Testis (tissue), 3 donors: ENCODE data around the gene DOCK7. TPM values are rescaled to one million over a fixed set of nuclear protein-coding genes. Genes with fewer than 3 reads are reported as not detected.

Source experiments
- DNase-seq: peaks from one replicate; pipeline ENCODE4 v3.0.0-alpha.2; 2019
- H3K27ac ChIP-seq, 2 donors: fragments of 200-600 bp; sonication (generic); one replicate each; pipeline ENCODE4 v1.5.1; 2019
- H3K27me3 ChIP-seq: fragments of 200-600 bp; sonication (generic); one replicate; pipeline ENCODE4 v1.5.1; 2019
- H3K36me3 ChIP-seq: fragments of 200-600 bp; sonication (generic); one replicate; pipeline ENCODE4 v1.5.1; 2017; ENCODE audit warnings: low read depth; ENCODE audit errors: missing control alignments
- H3K4me1 ChIP-seq: fragments of 200-600 bp; sonication (generic); one replicate; pipeline ENCODE4 v1.5.1; 2019
- H3K4me3 ChIP-seq, 2 donors: fragments of 200-600 bp; sonication (generic); one replicate each; pipeline ENCODE4 v1.5.1; 2017 to 2019
- H3K9me3 ChIP-seq: fragments of 200-600 bp; sonication (generic); one replicate; pipeline ENCODE4 v1.5.1; 2017
- POLR2A ChIP-seq: fragments of 450-650 bp; IDR thresholded peaks from one replicate; pipeline ENCODE4 v1.6.1; 2017; ENCODE audit warnings: antibody characterized with exemption, mild to moderate bottlenecking, moderate library complexity
- WGBS, 2 donors: methylation state at CpG; one replicate each; pipeline ENCODE4 v1.1.5; 2018; 5-methylcytosine and 5-hydroxymethylcytosine counted together
- intact Hi-C: fragments of 100-400 bp; cut with DNase I; formaldehyde crosslinking; loops from one replicate; pipeline ENCODE4 v1.15.1; 2023; ENCODE audit warnings: low total_unique reads
- polyA plus RNA-seq: library from polyadenylated mRNA; stranded (reverse); fragments of 350-450 nt; fragmentation: Illumina TruSeq; extraction: RNeasy Lipid Tissue Mini Kit (QIAGEN cat#74804); gene quantifications from one replicate; pipeline ENCODE4 v1.2.3, GENCODE V29; 2014; ENCODE audit warnings: low read depth, low replicate concordance; ENCODE audit not compliant: insufficient read depth
- small RNA-seq, 2 donors: library from RNA; depleted of rRNA; stranded (forward); fragments of <200 nt; gene quantifications; one replicate each; pipeline ENCODE3, GENCODE V24; 2016
- total RNA-seq, 2 donors: library from RNA; depleted of rRNA; stranded (reverse); fragments of >200 nt; gene quantifications; one replicate each; pipeline ENCODE4 v1.2.3, GENCODE V29; 2016
- TF ChIP-seq, protein P1 (sequence below), 3 experiments: fragments of 450-650 bp in 2 of 3; fragments of 200-600 bp in 1 of 3; sonication (generic) in 1 of 3; IDR thresholded peaks; one replicate each; pipeline ENCODE4 v1.5.1; 2016 to 2019; ENCODE audit warnings: antibody characterized with exemption in 3 of 3, mild to moderate bottlenecking in 2 of 3, moderate library complexity in 1 of 3

DOCK7 gene
- total and polyA plus RNA-seq, 3 donors from 2014 or later = 42.2 to 122 (median 94.3) TPM

DNA sequence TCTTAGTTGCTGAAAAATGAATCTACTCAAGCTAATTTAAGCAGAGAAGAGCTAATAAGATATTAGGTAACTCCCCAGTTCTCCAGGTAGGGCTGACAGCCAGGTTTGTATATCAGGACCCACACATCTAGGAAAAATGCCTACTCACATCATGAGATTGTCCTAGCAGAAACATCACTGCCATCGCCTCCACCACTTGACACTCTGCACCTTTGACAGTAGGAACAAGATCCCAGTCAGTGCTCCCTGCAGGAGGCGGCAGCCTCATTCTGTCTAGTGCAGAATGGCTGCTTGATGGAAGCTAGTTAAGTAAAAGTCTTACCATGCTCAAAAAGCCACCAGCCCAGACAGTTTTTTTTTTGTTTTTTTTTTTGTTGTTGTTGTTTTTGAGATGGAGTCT is 282.9 kb downstream of the DOCK7 start:
- no peaks in the 10 kb centered on the region for H3K4me1 ChIP-seq
- intact Hi-C loops = loop anchor here (5.0 kb wide), 1 partner anchor 233 kb away; no protein-coding TSS in a partner anchor
- no peak for DNase-seq
- no peak overlapping the region for H3K4me3 ChIP-seq
- H3K27me3 ChIP-seq = no peaks in the 10 kb centered on the region
- H3K27ac ChIP-seq = no peak overlapping the region
- H3K9me3 ChIP-seq = no peaks in the 10 kb centered on the region
- TF ChIP-seq, protein P1, sequence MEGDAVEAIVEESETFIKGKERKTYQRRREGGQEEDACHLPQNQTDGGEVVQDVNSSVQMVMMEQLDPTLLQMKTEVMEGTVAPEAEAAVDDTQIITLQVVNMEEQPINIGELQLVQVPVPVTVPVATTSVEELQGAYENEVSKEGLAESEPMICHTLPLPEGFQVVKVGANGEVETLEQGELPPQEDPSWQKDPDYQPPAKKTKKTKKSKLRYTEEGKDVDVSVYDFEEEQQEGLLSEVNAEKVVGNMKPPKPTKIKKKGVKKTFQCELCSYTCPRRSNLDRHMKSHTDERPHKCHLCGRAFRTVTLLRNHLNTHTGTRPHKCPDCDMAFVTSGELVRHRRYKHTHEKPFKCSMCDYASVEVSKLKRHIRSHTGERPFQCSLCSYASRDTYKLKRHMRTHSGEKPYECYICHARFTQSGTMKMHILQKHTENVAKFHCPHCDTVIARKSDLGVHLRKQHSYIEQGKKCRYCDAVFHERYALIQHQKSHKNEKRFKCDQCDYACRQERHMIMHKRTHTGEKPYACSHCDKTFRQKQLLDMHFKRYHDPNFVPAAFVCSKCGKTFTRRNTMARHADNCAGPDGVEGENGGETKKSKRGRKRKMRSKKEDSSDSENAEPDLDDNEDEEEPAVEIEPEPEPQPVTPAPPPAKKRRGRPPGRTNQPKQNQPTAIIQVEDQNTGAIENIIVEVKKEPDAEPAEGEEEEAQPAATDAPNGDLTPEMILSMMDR (IDR thresholded peaks at IDR 0.05) = no peak
- TF ChIP-seq POLR2A = no peak
- WGBS, 2 donors = 69 to 95% methylated on average over 2 of the region's 2 CpGs
- no peaks in the 10 kb centered on the region for H3K36me3 ChIP-seq

Small RNA genes within 50 kb of the gene (small RNA-seq; reads per million reads assigned to genes)
- 0 to 0.27 reads per million in 2 donors for gene AL451044.1

Other genes starting within 250 kb of the DOCK7 start
- gene ANGPTL3, start 90.9 kb downstream of the DOCK7 start, total RNA-seq = not detected
- 0.25 TPM for gene ANGPTL3, start 90.9 kb downstream of the DOCK7 start, polyA plus RNA-seq
- gene ATG4C, start 95.7 kb upstream of the DOCK7 start, total RNA-seq = 10 to 100 TPM in 1 of 2 donors, 1 to 10 TPM in 1; 6.8 to 10.2 TPM
- 8.6 TPM for gene ATG4C, start 95.7 kb upstream of the DOCK7 start, polyA plus RNA-seq